Keratinocyte (primary cell): Measurements from ENCODE around the gene ABI3BP. TPM values are rescaled to one million over a fixed set of nuclear protein-coding genes. Genes with fewer than 3 reads are reported as not detected.

Experiments used
- DNase-seq: peaks from one replicate; pipeline ENCODE4 v3.0.0-alpha.2; 2011; ENCODE audit warnings: low read depth, missing footprints, low spot score
- FAIRE-seq: peaks from 2 replicates; lab custom pipeline; 2011; peaks lifted over from hg19 to GRCh38; lab: Jason Lieb, UNC
- H2AFZ ChIP-seq: 2 replicates; pipeline ENCODE4 v1.6.0; 2012; ENCODE audit warnings: low read length, control low read depth, inconsistent platforms; ENCODE audit not compliant: control insufficient read depth
- H3K27ac ChIP-seq: 2 replicates; pipeline ENCODE4 v1.5.1; 2011; ENCODE audit warnings: low read length; ENCODE audit not compliant: control insufficient read depth, insufficient read depth
- H3K27me3 ChIP-seq: 3 replicates; pipeline ENCODE4 v1.6.0; 2011; ENCODE audit warnings: low read length; ENCODE audit not compliant: control insufficient read depth, insufficient read depth; ENCODE audit errors: extremely low read depth
- H3K36me3 ChIP-seq, 2 experiments: 2 replicates in 1 of 2; 3 replicates in 1 of 2; pipeline ENCODE4 v1.5.1; 2011; ENCODE audit warnings: low read length in 2 of 2, mild to moderate bottlenecking in 1 of 2; ENCODE audit not compliant: control insufficient read depth in 2 of 2, insufficient read depth in 2 of 2; ENCODE audit errors: extremely low read depth in 1 of 2
- H3K4me1 ChIP-seq: 3 replicates; pipeline ENCODE4 v1.5.1; 2011; ENCODE audit warnings: low read length; ENCODE audit not compliant: control insufficient read depth, insufficient read depth; ENCODE audit errors: extremely low read depth
- H3K4me2 ChIP-seq: 3 replicates; pipeline ENCODE4 v1.6.0; 2011; ENCODE audit warnings: low read depth, low read length; ENCODE audit not compliant: control insufficient read depth, insufficient read depth; ENCODE audit errors: extremely low read depth
- H3K4me3 ChIP-seq, 3 experiments: fragments of 200-600 bp in 1 of 3; sonication (generic) in 1 of 3; 2 replicates in 2 of 3; 3 replicates in 1 of 3; pipeline ENCODE4 v1.5.1; 2011 to 2016; ENCODE audit warnings: low read length in 3 of 3, mild to moderate bottlenecking in 3 of 3, control low read depth in 2 of 3, inconsistent platforms in 1 of 3, low read depth in 1 of 3, mixed read lengths in 1 of 3, mixed run types in 1 of 3, moderate library complexity in 1 of 3; ENCODE audit not compliant: control insufficient read depth in 2 of 3, insufficient read depth in 2 of 3; ENCODE audit errors: extremely low read depth in 1 of 3
- H3K79me2 ChIP-seq: 2 replicates; pipeline ENCODE4 v1.6.0; 2012; ENCODE audit warnings: low read length; ENCODE audit not compliant: control insufficient read depth, insufficient read depth
- H3K9ac ChIP-seq: 3 replicates; pipeline ENCODE4 v1.6.0; 2011; ENCODE audit warnings: low read length; ENCODE audit not compliant: control insufficient read depth, insufficient read depth; ENCODE audit errors: extremely low read depth
- H3K9me1 ChIP-seq: 3 replicates; pipeline ENCODE4 v1.6.0; 2011; ENCODE audit warnings: low read length; ENCODE audit not compliant: control insufficient read depth, insufficient read depth; ENCODE audit errors: extremely low read depth
- H3K9me3 ChIP-seq: 2 replicates; pipeline ENCODE4 v1.5.1; 2012; ENCODE audit warnings: low read depth, low read length; ENCODE audit not compliant: control insufficient read depth
- H4K20me1 ChIP-seq: 3 replicates; pipeline ENCODE4 v1.6.0; 2011; ENCODE audit warnings: low read length; ENCODE audit not compliant: control insufficient read depth, insufficient read depth; ENCODE audit errors: extremely low read depth
- CTCF ChIP-seq, 3 experiments: IDR thresholded peaks in 1 of 3; conservative IDR thresholded peaks in 1 of 3; optimal IDR thresholded peaks in 1 of 3; 2 replicates in 2 of 3; 3 replicates in 1 of 3; pipeline versions ENCODE3 to v1.5.1; 2011; ENCODE audit warnings: low read length in 3 of 3, mild to moderate bottlenecking in 3 of 3, moderate library complexity in 2 of 3, control low read depth in 1 of 3, inconsistent platforms in 1 of 3; ENCODE audit not compliant: insufficient read depth in 2 of 3; ENCODE audit errors: extremely low read depth in 1 of 3
- EZH2 ChIP-seq: IDR thresholded peaks from one replicate; pipeline ENCODE4 v1.6.1; 2012; ENCODE audit warnings: inconsistent platforms, mild to moderate bottlenecking, low read length, moderate library complexity
- dilution Hi-C: fragments of 300-500 bp; cut with MboI; formaldehyde crosslinking; loops from one replicate; pipeline ENCODE4 v1.7.0; 2020; ENCODE audit warnings: low sequenced_read_pairs; ENCODE audit not compliant: extremely low pct_ligation_motif_present
- polyA plus RNA-seq, 5 experiments: library from polyadenylated mRNA; depleted of rRNA in 3 of 5; stranded (reverse) in 3 of 5; stranded (forward) in 1 of 5; unstranded in 1 of 5; fragments of >200 nt; gene quantifications; 1 replicate in 1 of 5; 2 replicates in 3 of 5; 3 replicates in 1 of 5; pipeline versions ENCODE4 v1.2.1 to v1.2.3, GENCODE V29; 2011 to 2012; ENCODE audit warnings: missing spikeins in 2 of 5, low read depth in 1 of 5, low replicate concordance in 1 of 5

Gene ABI3BP
- polyA plus RNA-seq, 1 donor (not counting 4 experiments of a cell fraction or from before 2014, with no cell fraction given), result 0.59 TPM

GRCh38 chr3:100775226-100775625 lies 218.0 kb downstream of the ABI3BP start:
- Histone ChIP-seq H3K4me3 (no peak overlapping the region), H3K9ac (no peak overlapping the region), H3K9me1 (no peaks in the 10 kb centered on the region), H2AFZ (no peak overlapping the region), H3K27ac (no peak overlapping the region), H4K20me1 (no peaks in the 10 kb centered on the region), H3K4me2 (no peak overlapping the region), H3K27me3 (no peaks in the 10 kb centered on the region), H3K36me3 (no peaks in the 10 kb centered on the region), H3K4me1 (peaks cover 7% of the 10 kb centered on the region), H3K9me3 (no peaks in the 10 kb centered on the region), H3K79me2 (no peaks in the 10 kb centered on the region)
- dilution Hi-C loops, result loop anchor here (25.0 kb wide), 1 partner anchor 112 kb away; no protein-coding TSS in a partner anchor
- FAIRE-seq, result no peak
- no peak for DNase-seq
- TF ChIP-seq CTCF (optimal IDR thresholded peaks at IDR 0.05 in 1 of 3, IDR thresholded peaks at IDR 0.05 in 1 of 3, conservative IDR thresholded peaks at IDR 0.05 in 1 of 3; ENCODE audit: extremely low read depth in 1 of 3, insufficient read depth in 2 of 3, low read length in 3 of 3), result no peak
- TF ChIP-seq EZH2, result no peak

- TF ChIP-seq EZH2 (no peak), CTCF (optimal IDR thresholded peaks at IDR 0.05 in 1 of 3, IDR thresholded peaks at IDR 0.05 in 1 of 3, conservative IDR thresholded peaks at IDR 0.05 in 1 of 3; ENCODE audit: extremely low read depth in 1 of 3, insufficient read depth in 2 of 3, low read length in 3 of 3) (no peak)
- Histone ChIP-seq H3K79me2 (no peaks in the 10 kb centered on the region), H3K4me2 (no peak overlapping the region), H4K20me1 (no peaks in the 10 kb centered on the region), H3K27ac (no peak overlapping the region), H3K9me1 (no peaks in the 10 kb centered on the region), H3K9me3 (no peaks in the 10 kb centered on the region), H3K27me3 (no peaks in the 10 kb centered on the region), H2AFZ (no peak overlapping the region), H3K4me3 (no peak overlapping the region), H3K9ac (no peak overlapping the region), H3K4me1 (peaks cover 8% of the 10 kb centered on the region), H3K36me3 (no peaks in the 10 kb centered on the region)
- DNase-seq (no peak), FAIRE-seq (no peak)
- dilution Hi-C loops, result no loop called here
Observed at GRCh38 chr3:100769693-100770092, 223.5 kb downstream of the ABI3BP start.
